ENCODE data around the gene SMCO4.

DNA sequence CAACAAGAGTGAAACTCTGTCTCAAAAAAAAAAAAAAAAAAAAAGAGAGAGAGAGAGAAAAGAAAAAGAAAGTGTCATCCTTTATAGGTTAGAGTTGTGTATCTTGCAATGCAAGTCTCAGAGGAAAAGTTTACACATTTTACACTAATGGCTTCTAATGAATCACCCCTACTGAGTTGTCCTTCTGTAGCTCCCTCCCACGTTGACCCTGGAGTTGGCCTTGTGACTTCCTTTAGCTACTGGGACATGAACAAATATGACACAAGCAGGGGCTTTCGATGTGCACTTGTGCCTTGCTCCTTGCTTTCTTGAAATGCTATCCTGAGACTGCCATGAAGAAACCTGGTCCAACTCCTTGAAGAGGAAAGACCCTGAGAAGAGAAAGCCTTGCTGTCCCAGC is 2.4 kb upstream of the SMCO4 start:
- TF ChIP-seq POLR2AphosphoS5 (IDR thresholded peaks at IDR 0.05), result no peak
- TF ChIP-seq, protein P1, sequence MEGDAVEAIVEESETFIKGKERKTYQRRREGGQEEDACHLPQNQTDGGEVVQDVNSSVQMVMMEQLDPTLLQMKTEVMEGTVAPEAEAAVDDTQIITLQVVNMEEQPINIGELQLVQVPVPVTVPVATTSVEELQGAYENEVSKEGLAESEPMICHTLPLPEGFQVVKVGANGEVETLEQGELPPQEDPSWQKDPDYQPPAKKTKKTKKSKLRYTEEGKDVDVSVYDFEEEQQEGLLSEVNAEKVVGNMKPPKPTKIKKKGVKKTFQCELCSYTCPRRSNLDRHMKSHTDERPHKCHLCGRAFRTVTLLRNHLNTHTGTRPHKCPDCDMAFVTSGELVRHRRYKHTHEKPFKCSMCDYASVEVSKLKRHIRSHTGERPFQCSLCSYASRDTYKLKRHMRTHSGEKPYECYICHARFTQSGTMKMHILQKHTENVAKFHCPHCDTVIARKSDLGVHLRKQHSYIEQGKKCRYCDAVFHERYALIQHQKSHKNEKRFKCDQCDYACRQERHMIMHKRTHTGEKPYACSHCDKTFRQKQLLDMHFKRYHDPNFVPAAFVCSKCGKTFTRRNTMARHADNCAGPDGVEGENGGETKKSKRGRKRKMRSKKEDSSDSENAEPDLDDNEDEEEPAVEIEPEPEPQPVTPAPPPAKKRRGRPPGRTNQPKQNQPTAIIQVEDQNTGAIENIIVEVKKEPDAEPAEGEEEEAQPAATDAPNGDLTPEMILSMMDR (IDR thresholded peaks at IDR 0.05), result no peak

All from sigmoid colon (tissue), 4 donors.